ENCODE measurements around the gene RAB44. TPM values are rescaled to one million over a fixed set of nuclear protein-coding genes. Genes with fewer than 3 reads are reported as not detected.

Gene RAB44
- total RNA-seq, 1 donor from 2014 or later, result 0.16 TPM

DNA sequence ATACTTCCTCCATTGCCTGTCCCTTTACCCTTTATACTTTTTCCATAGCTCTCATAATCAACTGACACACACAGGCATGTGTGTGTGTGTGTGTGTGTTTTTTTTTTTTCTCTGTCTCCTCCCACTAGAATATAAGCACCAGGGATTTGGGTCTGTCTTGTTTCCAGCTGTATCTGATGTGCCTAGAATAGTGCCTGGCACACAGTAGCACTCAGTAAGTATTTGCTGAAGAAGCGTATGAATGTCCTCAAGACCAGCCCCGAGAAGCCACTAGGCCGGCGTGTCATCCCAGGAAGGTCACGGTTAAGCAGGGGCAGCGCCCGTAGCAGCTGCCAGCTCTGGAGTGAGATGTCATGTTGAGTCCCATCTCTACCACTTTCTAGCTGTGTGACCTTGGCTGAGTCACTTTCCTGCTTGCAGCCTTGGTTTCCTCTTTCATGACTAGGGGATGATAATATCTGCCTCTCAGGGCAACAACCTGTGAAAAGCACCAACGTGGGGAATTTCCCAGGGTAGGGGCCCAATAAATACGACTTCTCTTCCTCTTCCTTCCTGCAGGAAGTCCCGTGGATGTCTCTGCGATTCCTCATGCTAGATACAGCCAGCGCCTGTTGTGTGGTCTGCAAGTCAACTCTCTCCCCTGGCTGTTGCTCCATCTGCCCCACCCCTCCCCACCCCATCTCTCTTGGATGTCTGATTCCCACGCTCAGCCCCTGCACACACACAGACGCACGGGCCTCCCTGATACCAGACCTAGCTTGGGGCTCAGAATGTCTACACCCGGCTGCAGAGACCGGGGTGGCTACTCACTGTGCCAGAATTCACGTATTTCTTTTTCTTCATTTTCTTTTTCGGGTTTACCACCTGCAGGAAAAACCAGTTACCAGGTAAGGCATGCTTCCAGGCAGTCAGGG lies 58.1 kb downstream of the RAB44 start:
- Mint-ChIP-seq H3K27ac (ENCODE audit: unreplicated experiment) (no peak overlapping the region), H3K9me3 (ENCODE audit: unreplicated experiment) (no peaks in the 10 kb centered on the region), H3K4me1 (ENCODE audit: low read depth, unreplicated experiment) (peaks cover 18% of the 10 kb centered on the region), H3K36me3 (ENCODE audit: low read depth, unreplicated experiment) (no peaks in the 10 kb centered on the region), H3K4me3 (ENCODE audit: unreplicated experiment) (no peak overlapping the region), H3K27me3 (ENCODE audit: low read depth, unreplicated experiment) (peaks cover 13% of the 10 kb centered on the region)
- no peaks in the 10 kb centered on the region for H3K79me2 ChIP-seq (ENCODE audit: insufficient read depth, low read length)
- H3K36me3 ChIP-seq (ENCODE audit: insufficient read depth, low read length), result no peaks in the 10 kb centered on the region
- no peak overlapping the region for H3K27ac ChIP-seq (ENCODE audit: low read depth, low read length)
- no peak overlapping the region for H3K9ac ChIP-seq (ENCODE audit: low read length)
- FAIRE-seq (no peak), DNase-seq (ENCODE audit: low read depth) (peak; percentile 17)
- no peak for TF ChIP-seq EZH2 (IDR thresholded peaks at IDR 0.05; ENCODE audit: insufficient read depth, low read length)
- TF ChIP-seq, protein P1, sequence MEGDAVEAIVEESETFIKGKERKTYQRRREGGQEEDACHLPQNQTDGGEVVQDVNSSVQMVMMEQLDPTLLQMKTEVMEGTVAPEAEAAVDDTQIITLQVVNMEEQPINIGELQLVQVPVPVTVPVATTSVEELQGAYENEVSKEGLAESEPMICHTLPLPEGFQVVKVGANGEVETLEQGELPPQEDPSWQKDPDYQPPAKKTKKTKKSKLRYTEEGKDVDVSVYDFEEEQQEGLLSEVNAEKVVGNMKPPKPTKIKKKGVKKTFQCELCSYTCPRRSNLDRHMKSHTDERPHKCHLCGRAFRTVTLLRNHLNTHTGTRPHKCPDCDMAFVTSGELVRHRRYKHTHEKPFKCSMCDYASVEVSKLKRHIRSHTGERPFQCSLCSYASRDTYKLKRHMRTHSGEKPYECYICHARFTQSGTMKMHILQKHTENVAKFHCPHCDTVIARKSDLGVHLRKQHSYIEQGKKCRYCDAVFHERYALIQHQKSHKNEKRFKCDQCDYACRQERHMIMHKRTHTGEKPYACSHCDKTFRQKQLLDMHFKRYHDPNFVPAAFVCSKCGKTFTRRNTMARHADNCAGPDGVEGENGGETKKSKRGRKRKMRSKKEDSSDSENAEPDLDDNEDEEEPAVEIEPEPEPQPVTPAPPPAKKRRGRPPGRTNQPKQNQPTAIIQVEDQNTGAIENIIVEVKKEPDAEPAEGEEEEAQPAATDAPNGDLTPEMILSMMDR (IDR thresholded peaks at IDR 0.05; ENCODE audit: insufficient read depth, low read depth, low read length), result no peak
- H3K27me3 ChIP-seq (ENCODE audit: insufficient read depth, low read length), result no peaks in the 10 kb centered on the region
- no peak overlapping the region for H3K4me3 ChIP-seq (ENCODE audit: insufficient read depth, low read depth, low read length)
- H4K20me1 ChIP-seq (ENCODE audit: insufficient read depth, low read length), result no peaks in the 10 kb centered on the region
- H3K9me3 ChIP-seq (ENCODE audit: insufficient read depth, low read depth, low read length), result no peaks in the 10 kb centered on the region
- H2AFZ ChIP-seq (ENCODE audit: low read depth, low read length), result no peak overlapping the region
- H3K4me2 ChIP-seq (ENCODE audit: low read length), result peak overlapping the region; percentile 15
- peaks cover 6% of the 10 kb centered on the region for H3K4me1 ChIP-seq (ENCODE audit: insufficient read depth, low read length)

DNA sequence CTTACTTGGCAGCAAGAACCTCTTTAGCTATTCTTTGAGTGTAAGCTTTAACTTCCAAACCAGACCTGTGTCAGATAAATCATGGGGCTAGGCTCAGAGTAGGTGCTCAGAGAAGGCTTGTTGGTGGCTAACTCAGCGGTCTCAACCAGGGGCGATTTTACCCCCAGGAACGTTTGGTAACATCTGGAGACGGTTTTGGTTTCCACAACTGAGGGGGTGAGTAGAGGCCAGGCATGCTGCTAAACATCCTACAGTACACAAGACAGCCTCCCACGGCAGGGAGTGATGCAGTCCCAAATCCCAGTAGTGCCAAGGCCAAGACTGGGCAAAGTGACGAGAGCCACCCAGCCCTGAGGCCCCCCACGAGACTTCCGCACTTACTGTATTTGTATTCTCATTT lies 59.2 kb downstream of the RAB44 start:
- no peak overlapping the region for H3K27ac Mint-ChIP-seq (ENCODE audit: unreplicated experiment)
- no peak overlapping the region for H3K4me3 Mint-ChIP-seq (ENCODE audit: unreplicated experiment)
- TF ChIP-seq EZH2 (IDR thresholded peaks at IDR 0.05; ENCODE audit: insufficient read depth, low read length), result no peak
- TF ChIP-seq, protein P1 (IDR thresholded peaks at IDR 0.05; ENCODE audit: insufficient read depth, low read depth, low read length), result no peak

GRCh38 chr6:36757206-36757605 lies 59.6 kb downstream of the RAB44 start:
- no peaks in the 10 kb centered on the region for H3K36me3 Mint-ChIP-seq (ENCODE audit: low read depth, unreplicated experiment)
- H3K27ac ChIP-seq (ENCODE audit: low read depth, low read length), result no peak overlapping the region
- no peaks in the 10 kb centered on the region for H3K79me2 ChIP-seq (ENCODE audit: insufficient read depth, low read length)
- H3K4me2 ChIP-seq (ENCODE audit: low read length), result no peak overlapping the region
- no peak for TF ChIP-seq EZH2 (IDR thresholded peaks at IDR 0.05; ENCODE audit: insufficient read depth, low read length)
- TF ChIP-seq, protein P1 (IDR thresholded peaks at IDR 0.05; ENCODE audit: insufficient read depth, low read depth, low read length), result no peak
- FAIRE-seq, result no peak
- no peak overlapping the region for H3K9ac ChIP-seq (ENCODE audit: low read length)
- peaks cover 6% of the 10 kb centered on the region for H3K4me1 ChIP-seq (ENCODE audit: insufficient read depth, low read length)
- no peaks in the 10 kb centered on the region for H3K9me3 ChIP-seq (ENCODE audit: insufficient read depth, low read depth, low read length)
- H3K4me3 ChIP-seq (ENCODE audit: insufficient read depth, low read depth, low read length), result no peak overlapping the region
- no peaks in the 10 kb centered on the region for H4K20me1 ChIP-seq (ENCODE audit: insufficient read depth, low read length)
- peak overlapping the region; percentile 5 for H3K27ac Mint-ChIP-seq (ENCODE audit: unreplicated experiment)
- H3K36me3 ChIP-seq (ENCODE audit: insufficient read depth, low read length), result no peaks in the 10 kb centered on the region
- no peaks in the 10 kb centered on the region for H3K9me3 Mint-ChIP-seq (ENCODE audit: unreplicated experiment)
- DNase-seq (ENCODE audit: low read depth), result no peak
- H3K27me3 ChIP-seq (ENCODE audit: insufficient read depth, low read length), result no peaks in the 10 kb centered on the region
- H3K4me3 Mint-ChIP-seq (ENCODE audit: unreplicated experiment), result no peak overlapping the region
- peaks cover 18% of the 10 kb centered on the region for H3K4me1 Mint-ChIP-seq (ENCODE audit: low read depth, unreplicated experiment)
- H3K27me3 Mint-ChIP-seq (ENCODE audit: low read depth, unreplicated experiment), result peaks cover 21% of the 10 kb centered on the region
- H2AFZ ChIP-seq (ENCODE audit: low read depth, low read length), result no peak overlapping the region

More for the DNA sequence above, 59.2 kb downstream of the RAB44 start:
- Histone ChIP-seq H3K27ac (ENCODE audit: low read depth, low read length) (no peak overlapping the region), H3K36me3 (ENCODE audit: insufficient read depth, low read length) (no peaks in the 10 kb centered on the region), H3K9ac (ENCODE audit: low read length) (no peak overlapping the region), H4K20me1 (ENCODE audit: insufficient read depth, low read length) (no peaks in the 10 kb centered on the region), H2AFZ (ENCODE audit: low read depth, low read length) (no peak overlapping the region), H3K9me3 (ENCODE audit: insufficient read depth, low read depth, low read length) (no peaks in the 10 kb centered on the region), H3K79me2 (ENCODE audit: insufficient read depth, low read length) (no peaks in the 10 kb centered on the region), H3K4me2 (ENCODE audit: low read length) (no peak overlapping the region), H3K4me3 (ENCODE audit: insufficient read depth, low read depth, low read length) (no peak overlapping the region), H3K4me1 (ENCODE audit: insufficient read depth, low read length) (peaks cover 6% of the 10 kb centered on the region), H3K27me3 (ENCODE audit: insufficient read depth, low read length) (no peaks in the 10 kb centered on the region)
- FAIRE-seq, result no peak
- no peaks in the 10 kb centered on the region for H3K36me3 Mint-ChIP-seq (ENCODE audit: low read depth, unreplicated experiment)
- peaks cover 18% of the 10 kb centered on the region for H3K4me1 Mint-ChIP-seq (ENCODE audit: low read depth, unreplicated experiment)
- DNase-seq (ENCODE audit: low read depth), result no peak
- H3K9me3 Mint-ChIP-seq (ENCODE audit: unreplicated experiment), result no peaks in the 10 kb centered on the region
- peaks cover 20% of the 10 kb centered on the region for H3K27me3 Mint-ChIP-seq (ENCODE audit: low read depth, unreplicated experiment)

Data from astrocyte (in vitro differentiated cells and primary cell).